HEK293 (cell line): ENCODE measurements around the gene ATP6V0B.

ENCODE experiments used
- CTCF ChIA-PET: fragments of 350-600 bp; formaldehyde crosslinking; extraction: SDS; loops from one replicate; lab custom pipeline; 2021; ENCODE audit warnings: antibody characterized with exemption; lab: Yijun Ruan, JAX
- POLR2A ChIA-PET: fragments of 300-600 bp; formaldehyde crosslinking; extraction: SDS; loops from one replicate; lab custom pipeline; 2020; ENCODE audit warnings: antibody characterized with exemption, inconsistent platforms; lab: Yijun Ruan, JAX
- H3K27ac ChIP-seq: fragments of 200-500 bp; sonication (Bioruptor generic); 2 replicates; pipeline ENCODE4 v1.5.1; 2014; ENCODE audit warnings: low read depth, low read length, control low read depth, inconsistent platforms; ENCODE audit errors: extremely low read depth
- H3K36me3 ChIP-seq, 2 experiments: fragments of 200-500 bp in 1 of 2; sonication (Bioruptor generic) in 1 of 2; 1 replicate in 1 of 2; 2 replicates in 1 of 2; pipeline ENCODE4 v1.5.1; 2014 to 2017; ENCODE audit warnings: inconsistent platforms in 2 of 2, low read length in 2 of 2; ENCODE audit not compliant: control insufficient read depth in 2 of 2, insufficient read depth in 1 of 2
- H3K4me1 ChIP-seq: fragments of 200-500 bp; sonication (Bioruptor generic); 2 replicates; pipeline ENCODE4 v1.5.1; 2014; ENCODE audit warnings: mild to moderate bottlenecking, low read length, inconsistent platforms; ENCODE audit not compliant: control insufficient read depth, insufficient read depth
- H3K4me3 ChIP-seq: 2 replicates; pipeline ENCODE4 v1.5.1; 2011; ENCODE audit warnings: low read depth, mild to moderate bottlenecking, control low read depth, low read length, moderate library complexity
- H3K9me3 ChIP-seq: fragments of 200-500 bp; sonication (Bioruptor generic); 2 replicates; pipeline ENCODE4 v1.5.1; 2014; ENCODE audit warnings: low read depth, low read length, inconsistent platforms; ENCODE audit not compliant: control insufficient read depth, insufficient read depth
- BCL11A ChIP-seq: fragments of 450-650 bp; formaldehyde crosslinking; IDR thresholded peaks from 2 replicates; pipeline ENCODE4 v1.5.1; 2016; ENCODE audit warnings: low read depth, missing biosample characterization, missing genetic modification characterization
- EGR2 ChIP-seq: fragments of 450-650 bp; formaldehyde crosslinking; IDR thresholded peaks from 2 replicates; pipeline ENCODE4 v1.5.1; 2016; ENCODE audit warnings: low read depth, missing biosample characterization, missing genetic modification characterization
- GLIS2 ChIP-seq: fragments of 450-650 bp; formaldehyde crosslinking; IDR thresholded peaks from 2 replicates; pipeline ENCODE4 v1.5.1; 2016; ENCODE audit warnings: missing biosample characterization, missing genetic modification characterization
- MZF1 ChIP-seq: fragments of 450-650 bp; formaldehyde crosslinking; IDR thresholded peaks from 2 replicates; pipeline ENCODE4 v1.5.1; 2017; ENCODE audit warnings: missing biosample characterization, missing genetic modification characterization, borderline replicate concordance
- RBAK ChIP-seq: fragments of 450-650 bp; formaldehyde crosslinking; IDR thresholded peaks from 2 replicates; pipeline ENCODE4 v1.5.1; 2016; ENCODE audit warnings: missing biosample characterization, missing genetic modification characterization
- ZNF112 ChIP-seq: fragments of 450-650 bp; formaldehyde crosslinking; IDR thresholded peaks from 2 replicates; pipeline ENCODE4 v1.5.0; 2017; ENCODE audit warnings: missing biosample characterization, missing genetic modification characterization
- ZNF132 ChIP-seq: fragments of 450-650 bp; formaldehyde crosslinking; IDR thresholded peaks from 2 replicates; pipeline ENCODE4 v1.5.1; 2017; ENCODE audit warnings: missing biosample characterization, missing genetic modification characterization, borderline replicate concordance
- ZNF155 ChIP-seq: fragments of 450-650 bp; formaldehyde crosslinking; IDR thresholded peaks from 2 replicates; pipeline ENCODE4 v1.5.1; 2016; ENCODE audit warnings: missing biosample characterization, missing genetic modification characterization
- ZNF174 ChIP-seq: fragments of 450-650 bp; formaldehyde crosslinking; IDR thresholded peaks from 2 replicates; pipeline ENCODE4 v1.5.0; 2017; ENCODE audit warnings: missing biosample characterization, mild to moderate bottlenecking, missing genetic modification characterization
- ZNF354C ChIP-seq: fragments of 450-650 bp; formaldehyde crosslinking; IDR thresholded peaks from 2 replicates; pipeline ENCODE4 v1.5.1; 2016; ENCODE audit warnings: missing biosample characterization, missing genetic modification characterization, low read depth, borderline replicate concordance
- ZNF530 ChIP-seq: fragments of 450-650 bp; formaldehyde crosslinking; IDR thresholded peaks from 2 replicates; pipeline ENCODE4 v1.5.1; 2016; ENCODE audit warnings: low read depth, missing biosample characterization, missing genetic modification characterization
- ZNF549 ChIP-seq: fragments of 450-650 bp; IDR thresholded peaks from 2 replicates; pipeline ENCODE4 v1.5.1; 2018; ENCODE audit warnings: missing biosample characterization, missing genetic modification characterization, mild to moderate bottlenecking, inconsistent platforms, moderate library complexity
- ZNF580 ChIP-seq: fragments of 450-650 bp; formaldehyde crosslinking; IDR thresholded peaks from 2 replicates; pipeline ENCODE4 v1.5.1; 2016; ENCODE audit warnings: missing biosample characterization, missing genetic modification characterization
- ZNF670 ChIP-seq: fragments of 450-650 bp; formaldehyde crosslinking; IDR thresholded peaks from 2 replicates; pipeline ENCODE4 v1.5.1; 2016; ENCODE audit warnings: missing biosample characterization, missing genetic modification characterization, low read depth
- ZNF692 ChIP-seq: fragments of 450-650 bp; formaldehyde crosslinking; IDR thresholded peaks from 2 replicates; pipeline ENCODE4 v1.5.1; 2016; ENCODE audit warnings: missing biosample characterization, missing genetic modification characterization
- ZNF768 ChIP-seq: fragments of 450-650 bp; formaldehyde crosslinking; IDR thresholded peaks from 2 replicates; pipeline ENCODE4 v1.5.1; 2018; ENCODE audit warnings: missing biosample characterization, mild to moderate bottlenecking, missing genetic modification characterization
- ZSCAN18 ChIP-seq: fragments of 450-650 bp; formaldehyde crosslinking; IDR thresholded peaks from 2 replicates; pipeline ENCODE4 v1.5.1; 2016; ENCODE audit warnings: missing biosample characterization, missing genetic modification characterization
- TF ChIP-seq, protein P1 (sequence below): fragments of 450-650 bp; formaldehyde crosslinking; IDR thresholded peaks from 2 replicates; pipeline ENCODE4 v1.5.1; 2017; ENCODE audit warnings: missing biosample characterization, missing genetic modification characterization
- TF ChIP-seq, protein P2 (sequence below): fragments of 450-650 bp; formaldehyde crosslinking; IDR thresholded peaks from 2 replicates; pipeline ENCODE4 v1.5.1; 2016; ENCODE audit warnings: missing biosample characterization, missing genetic modification characterization, borderline replicate concordance

The ATP6V0B gene

GRCh38 chr1:43981135-43981491 lies 6.4 kb downstream of the ATP6V0B start:
- POLR2A ChIA-PET, result no interaction called here
- Histone ChIP-seq H3K4me1 (peaks cover 3% of the 10 kb centered on the region; the same call in 1 of the 2 replicates), H3K9me3 (no peaks in the 10 kb centered on the region), H3K36me3 (peaks cover 7 to 80% of the 10 kb centered on the region in 2 experiments), H3K27ac (no peak overlapping the region), H3K4me3 (no peak overlapping the region)
- CTCF ChIA-PET, result no interaction called here
- TF ChIP-seq ZNF549 (tag by site-specific recombination) (no peak), EGR2 (tag by site-specific recombination) (0 out of 2 replicates have a peak, but pooled peaks have one; percentile 5), ZNF580 (tag by site-specific recombination) (no peak), RBAK (tag by site-specific recombination) (no peak)

DNA sequence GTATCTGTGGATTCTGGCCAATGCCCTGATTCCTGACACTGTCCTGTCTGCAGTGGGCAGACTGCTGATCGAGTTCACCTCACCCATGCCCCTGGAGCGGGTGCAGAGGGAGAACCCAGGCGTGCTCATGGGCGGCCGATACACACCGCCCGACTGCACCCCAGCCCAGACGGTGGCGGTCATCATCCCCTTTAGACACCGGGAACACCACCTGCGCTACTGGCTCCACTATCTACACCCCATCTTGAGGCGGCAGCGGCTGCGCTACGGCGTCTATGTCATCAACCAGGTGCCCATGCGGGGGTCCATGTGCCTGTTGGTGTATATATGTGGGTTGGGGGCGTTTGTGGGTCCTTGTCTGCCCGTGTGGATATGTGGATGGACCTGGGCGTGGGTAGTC lies 6.9 kb downstream of the ATP6V0B start:
- H3K4me3 ChIP-seq, result no peak overlapping the region
- H3K4me1 ChIP-seq, result peaks cover 3% of the 10 kb centered on the region; the same call in 1 of the 2 replicates
- TF ChIP-seq BCL11A (tag by site-specific recombination) (no peak), MZF1 (tag by site-specific recombination) (no peak), ZNF174 (tag by site-specific recombination) (no peak), ZSCAN18 (tag by site-specific recombination) (no peak), GLIS2 (tag by site-specific recombination) (no peak), ZNF768 (tag by site-specific recombination) (no peak), ZNF354C (no peak), ZNF112 (tag by site-specific recombination) (no peak), ZNF692 (no peak), ZNF530 (no peak), ZNF132 (tag by site-specific recombination) (no peak)
- TF ChIP-seq, protein P1, sequence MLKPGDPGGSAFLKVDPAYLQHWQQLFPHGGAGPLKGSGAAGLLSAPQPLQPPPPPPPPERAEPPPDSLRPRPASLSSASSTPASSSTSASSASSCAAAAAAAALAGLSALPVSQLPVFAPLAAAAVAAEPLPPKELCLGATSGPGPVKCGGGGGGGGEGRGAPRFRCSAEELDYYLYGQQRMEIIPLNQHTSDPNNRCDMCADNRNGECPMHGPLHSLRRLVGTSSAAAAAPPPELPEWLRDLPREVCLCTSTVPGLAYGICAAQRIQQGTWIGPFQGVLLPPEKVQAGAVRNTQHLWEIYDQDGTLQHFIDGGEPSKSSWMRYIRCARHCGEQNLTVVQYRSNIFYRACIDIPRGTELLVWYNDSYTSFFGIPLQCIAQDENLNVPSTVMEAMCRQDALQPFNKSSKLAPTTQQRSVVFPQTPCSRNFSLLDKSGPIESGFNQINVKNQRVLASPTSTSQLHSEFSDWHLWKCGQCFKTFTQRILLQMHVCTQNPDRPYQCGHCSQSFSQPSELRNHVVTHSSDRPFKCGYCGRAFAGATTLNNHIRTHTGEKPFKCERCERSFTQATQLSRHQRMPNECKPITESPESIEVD (tag by site-specific recombination), result no peak
- POLR2A ChIA-PET, result no interaction called here
- peaks cover 7 to 80% of the 10 kb centered on the region in 2 experiments for H3K36me3 ChIP-seq
- CTCF ChIA-PET, result no interaction called here
- no peaks in the 10 kb centered on the region for H3K9me3 ChIP-seq
- H3K27ac ChIP-seq, result no peak overlapping the region

GRCh38 chr1:43982241-43982640 lies 7.5 kb downstream of the ATP6V0B start:
- CTCF ChIA-PET, result no interaction called here
- TF ChIP-seq ZNF670 (tag by site-specific recombination) (no peak), ZNF155 (tag by site-specific recombination) (no peak)
- TF ChIP-seq, protein P2, sequence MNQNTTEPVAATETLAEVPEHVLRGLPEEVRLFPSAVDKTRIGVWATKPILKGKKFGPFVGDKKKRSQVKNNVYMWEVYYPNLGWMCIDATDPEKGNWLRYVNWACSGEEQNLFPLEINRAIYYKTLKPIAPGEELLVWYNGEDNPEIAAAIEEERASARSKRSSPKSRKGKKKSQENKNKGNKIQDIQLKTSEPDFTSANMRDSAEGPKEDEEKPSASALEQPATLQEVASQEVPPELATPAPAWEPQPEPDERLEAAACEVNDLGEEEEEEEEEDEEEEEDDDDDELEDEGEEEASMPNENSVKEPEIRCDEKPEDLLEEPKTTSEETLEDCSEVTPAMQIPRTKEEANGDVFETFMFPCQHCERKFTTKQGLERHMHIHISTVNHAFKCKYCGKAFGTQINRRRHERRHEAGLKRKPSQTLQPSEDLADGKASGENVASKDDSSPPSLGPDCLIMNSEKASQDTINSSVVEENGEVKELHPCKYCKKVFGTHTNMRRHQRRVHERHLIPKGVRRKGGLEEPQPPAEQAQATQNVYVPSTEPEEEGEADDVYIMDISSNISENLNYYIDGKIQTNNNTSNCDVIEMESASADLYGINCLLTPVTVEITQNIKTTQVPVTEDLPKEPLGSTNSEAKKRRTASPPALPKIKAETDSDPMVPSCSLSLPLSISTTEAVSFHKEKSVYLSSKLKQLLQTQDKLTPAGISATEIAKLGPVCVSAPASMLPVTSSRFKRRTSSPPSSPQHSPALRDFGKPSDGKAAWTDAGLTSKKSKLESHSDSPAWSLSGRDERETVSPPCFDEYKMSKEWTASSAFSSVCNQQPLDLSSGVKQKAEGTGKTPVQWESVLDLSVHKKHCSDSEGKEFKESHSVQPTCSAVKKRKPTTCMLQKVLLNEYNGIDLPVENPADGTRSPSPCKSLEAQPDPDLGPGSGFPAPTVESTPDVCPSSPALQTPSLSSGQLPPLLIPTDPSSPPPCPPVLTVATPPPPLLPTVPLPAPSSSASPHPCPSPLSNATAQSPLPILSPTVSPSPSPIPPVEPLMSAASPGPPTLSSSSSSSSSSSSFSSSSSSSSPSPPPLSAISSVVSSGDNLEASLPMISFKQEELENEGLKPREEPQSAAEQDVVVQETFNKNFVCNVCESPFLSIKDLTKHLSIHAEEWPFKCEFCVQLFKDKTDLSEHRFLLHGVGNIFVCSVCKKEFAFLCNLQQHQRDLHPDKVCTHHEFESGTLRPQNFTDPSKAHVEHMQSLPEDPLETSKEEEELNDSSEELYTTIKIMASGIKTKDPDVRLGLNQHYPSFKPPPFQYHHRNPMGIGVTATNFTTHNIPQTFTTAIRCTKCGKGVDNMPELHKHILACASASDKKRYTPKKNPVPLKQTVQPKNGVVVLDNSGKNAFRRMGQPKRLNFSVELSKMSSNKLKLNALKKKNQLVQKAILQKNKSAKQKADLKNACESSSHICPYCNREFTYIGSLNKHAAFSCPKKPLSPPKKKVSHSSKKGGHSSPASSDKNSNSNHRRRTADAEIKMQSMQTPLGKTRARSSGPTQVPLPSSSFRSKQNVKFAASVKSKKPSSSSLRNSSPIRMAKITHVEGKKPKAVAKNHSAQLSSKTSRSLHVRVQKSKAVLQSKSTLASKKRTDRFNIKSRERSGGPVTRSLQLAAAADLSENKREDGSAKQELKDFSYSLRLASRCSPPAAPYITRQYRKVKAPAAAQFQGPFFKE (tag by site-specific recombination), result no peak
- Histone ChIP-seq H3K4me3 (no peak overlapping the region), H3K4me1 (peaks cover 3% of the 10 kb centered on the region; the same call in 1 of the 2 replicates), H3K9me3 (no peaks in the 10 kb centered on the region), H3K36me3 (peaks cover 5 to 80% of the 10 kb centered on the region in 2 experiments), H3K27ac (no peak overlapping the region)
- POLR2A ChIA-PET, result no interaction called here
